H1 (cell line): ENCODE data around the gene ZNF768. TPM values are rescaled to one million over a fixed set of nuclear protein-coding genes. Genes with fewer than 3 reads are reported as not detected.

Source experiments
- CTCF ChIA-PET: fragments of 300-600 bp; sonication (Branson Sonifier 250); formaldehyde crosslinking; loops from one replicate; lab custom pipeline; 2021; ENCODE audit not compliant: partially characterized antibody; lab: Charles Lee
- POLR2A ChIA-PET: fragments of 300-600 bp; sonication (Branson Sonifier 250); formaldehyde crosslinking; loops from one replicate; lab custom pipeline; 2021; ENCODE audit warnings: inconsistent platforms; ENCODE audit not compliant: partially characterized antibody; lab: Charles Lee
- DNase-seq, 2 experiments: peaks; one replicate each; pipeline versions ENCODE4 v3.0.0 to v3.0.0-alpha.2; 2010 to 2022; ENCODE audit warnings: low spot score in 2 of 2, low read depth in 1 of 2, mixed read lengths in 1 of 2
- FAIRE-seq: peaks from 2 replicates; lab custom pipeline; 2011; peaks lifted over from hg19 to GRCh38; lab: Jason Lieb, UNC
- H2AFZ ChIP-seq: 2 replicates; pipeline ENCODE4 v1.8.1; 2012; ENCODE audit warnings: low read length, inconsistent platforms
- H2AK5ac ChIP-seq: 2 replicates; pipeline ENCODE4 v1.6.1; 2013; ENCODE audit warnings: low read depth, low read length
- H2BK120ac ChIP-seq: replicated peaks from 2 replicates; pipeline ENCODE3; 2013; ENCODE audit warnings: low read depth, low read length, inconsistent platforms
- H2BK12ac ChIP-seq: 2 replicates; pipeline ENCODE4 v1.6.1; 2013; ENCODE audit warnings: low read depth, low read length
- H2BK15ac ChIP-seq: 2 replicates; pipeline ENCODE4 v1.6.1; 2013; ENCODE audit warnings: low read length
- H2BK20ac ChIP-seq: 2 replicates; pipeline ENCODE4 v1.6.1; 2013; ENCODE audit warnings: low read length
- H2BK5ac ChIP-seq: 2 replicates; pipeline ENCODE4 v1.6.1; 2013; ENCODE audit warnings: low read depth, low read length
- H3K14ac ChIP-seq: 2 replicates; pipeline ENCODE4 v1.6.1; 2013; ENCODE audit warnings: inconsistent platforms; ENCODE audit not compliant: insufficient read length
- H3K18ac ChIP-seq: 2 replicates; pipeline ENCODE4 v1.6.1; 2013; ENCODE audit warnings: low read length; ENCODE audit errors: extremely low read depth
- H3K23ac ChIP-seq: 2 replicates; pipeline ENCODE4 v1.6.1; 2013; ENCODE audit warnings: inconsistent platforms; ENCODE audit not compliant: insufficient read length
- H3K23me2 ChIP-seq: 2 replicates; pipeline ENCODE4 v1.6.1; 2013; ENCODE audit warnings: low read depth, low read length
- H3K27ac ChIP-seq: 2 replicates; pipeline ENCODE4 v1.6.1; 2011; ENCODE audit warnings: low read depth, low read length, inconsistent platforms
- H3K27me3 ChIP-seq, 4 experiments: replicated peaks in 1 of 4; 1 replicate in 1 of 4; 2 replicates in 3 of 4; pipeline versions ENCODE4 v1.6.1 to v1.8.1; 2011 to 2013; ENCODE audit warnings: low read length in 3 of 4, mild to moderate bottlenecking in 3 of 4, inconsistent platforms in 2 of 4, mixed read lengths in 2 of 4, moderate library complexity in 1 of 4; ENCODE audit not compliant: control insufficient read depth in 3 of 4, insufficient read depth in 3 of 4; ENCODE audit errors: extremely low read depth in 1 of 4
- H3K36me3 ChIP-seq, 4 experiments: 2 replicates each; pipeline versions ENCODE4 v1.6.1 to v1.8.1; 2011 to 2013; ENCODE audit warnings: mild to moderate bottlenecking in 4 of 4, low read length in 3 of 4, moderate library complexity in 2 of 4, control low read depth in 1 of 4, inconsistent platforms in 1 of 4; ENCODE audit not compliant: insufficient read depth in 4 of 4, control insufficient read depth in 2 of 4
- H3K4ac ChIP-seq: replicated peaks from 2 replicates; pipeline ENCODE3; 2013; ENCODE audit warnings: low read length, low read depth, mixed read lengths, inconsistent platforms; ENCODE audit not compliant: insufficient read length
- H3K4me1 ChIP-seq, 4 experiments: replicated peaks in 1 of 4; 1 replicate in 1 of 4; 2 replicates in 3 of 4; pipeline versions ENCODE4 v1.6.1 to v1.8.1; 2011 to 2013; ENCODE audit warnings: low read length in 3 of 4, inconsistent platforms in 2 of 4, mixed read lengths in 1 of 4; ENCODE audit not compliant: insufficient read depth in 4 of 4, control insufficient read depth in 3 of 4
- H3K4me2 ChIP-seq, 2 experiments: 2 replicates each; pipeline versions ENCODE4 v1.6.1 to v1.8.1; 2011 to 2013; ENCODE audit warnings: low read depth in 2 of 2, low read length in 2 of 2, control low read depth in 1 of 2, inconsistent platforms in 1 of 2, mild to moderate bottlenecking in 1 of 2; ENCODE audit not compliant: insufficient read depth in 1 of 2
- H3K4me3 ChIP-seq, 4 experiments: fragments of 200-600, 300-600 bp in 1 of 4; sonication (generic), shearing (Covaris generic), sonication (Bioruptor Twin) in 1 of 4; 2 replicates each; pipeline versions ENCODE4 v1.5.1 to v1.8.1; 2011 to 2016; ENCODE audit warnings: low read length in 4 of 4, low read depth in 3 of 4, control low read depth in 2 of 4, inconsistent platforms in 2 of 4, mild to moderate bottlenecking in 2 of 4, mixed read lengths in 1 of 4, moderate library complexity in 1 of 4; ENCODE audit not compliant: insufficient read depth in 2 of 4; ENCODE audit errors: extremely low read depth in 1 of 4
- H3K56ac ChIP-seq: replicated peaks from 2 replicates; pipeline ENCODE3; 2013; ENCODE audit warnings: low read depth, mild to moderate bottlenecking, mixed read lengths, low read length, inconsistent platforms; ENCODE audit not compliant: insufficient read length
- H3K79me1 ChIP-seq: 2 replicates; pipeline ENCODE4 v1.6.1; 2013; ENCODE audit warnings: low read depth, low read length, control low read depth
- H3K79me2 ChIP-seq, 2 experiments: 2 replicates each; pipeline versions ENCODE4 v1.6.1 to v1.8.1; 2012 to 2013; ENCODE audit warnings: low read length in 2 of 2, mild to moderate bottlenecking in 2 of 2, inconsistent platforms in 1 of 2; ENCODE audit not compliant: insufficient read depth in 2 of 2, control insufficient read depth in 1 of 2
- H3K9ac ChIP-seq, 4 experiments: replicated peaks in 1 of 4; 1 replicate in 1 of 4; 2 replicates in 3 of 4; pipeline versions ENCODE4 v1.6.1 to v1.8.1; 2011 to 2013; ENCODE audit warnings: low read depth in 3 of 4, low read length in 3 of 4, control low read depth in 2 of 4, mild to moderate bottlenecking in 2 of 4, moderate library complexity in 2 of 4, inconsistent platforms in 1 of 4; ENCODE audit errors: extremely low read depth in 1 of 4
- H3K9me3 ChIP-seq, 2 experiments: 2 replicates each; pipeline versions ENCODE4 v1.6.1 to v1.8.1; 2012 to 2013; ENCODE audit warnings: mild to moderate bottlenecking in 2 of 2, moderate library complexity in 2 of 2, control low read depth in 1 of 2, inconsistent platforms in 1 of 2, low read depth in 1 of 2, low read length in 1 of 2, mixed read lengths in 1 of 2; ENCODE audit not compliant: insufficient read depth in 2 of 2
- H4K20me1 ChIP-seq, 2 experiments: replicated peaks in 1 of 2; 2 replicates each; pipeline versions ENCODE3 to v1.8.1; 2011 to 2013; ENCODE audit warnings: inconsistent platforms in 2 of 2, low read length in 2 of 2, mild to moderate bottlenecking in 1 of 2; ENCODE audit not compliant: insufficient read depth in 2 of 2, control insufficient read depth in 1 of 2
- H4K5ac ChIP-seq: 2 replicates; pipeline ENCODE4 v1.6.1; 2013; ENCODE audit warnings: low read length, low read depth, mixed read lengths, inconsistent platforms; ENCODE audit not compliant: insufficient read length
- H4K8ac ChIP-seq: 2 replicates; pipeline ENCODE4 v1.8.0; 2013; ENCODE audit warnings: mild to moderate bottlenecking, moderate library complexity, low read length, inconsistent platforms; ENCODE audit not compliant: insufficient read depth; ENCODE audit errors: extremely low read depth
- H4K91ac ChIP-seq: replicated peaks from 2 replicates; pipeline ENCODE3; 2013; ENCODE audit warnings: low read length, mixed read lengths, inconsistent platforms; ENCODE audit not compliant: insufficient read length
- EP300 ChIP-seq, 2 experiments: IDR thresholded peaks; 1 replicate in 1 of 2; 2 replicates in 1 of 2; pipeline ENCODE4 v1.6.1; 2011 to 2012; ENCODE audit warnings: low read depth in 2 of 2, low read length in 2 of 2, mild to moderate bottlenecking in 2 of 2, borderline replicate concordance in 1 of 2, inconsistent platforms in 1 of 2, moderate library complexity in 1 of 2
- WGBS, 2 experiments: shearing (Covaris generic) in 1 of 2; methylation state at CpG; one replicate each; pipeline versions ENCODE4 v1.1.6 to v1.1.7; 2013 to 2015; ENCODE audit warnings: low lambda C conversion rate in 2 of 2, mixed read lengths in 2 of 2, inconsistent platforms in 1 of 2, low coverage in 1 of 2, missing lambda C conversion rate in 1 of 2; ENCODE audit not compliant: insufficient replicate concordance in 2 of 2, insufficient coverage in 1 of 2, insufficient read length in 1 of 2; ENCODE audit errors: extremely low coverage in 1 of 2, missing lambda C conversion rate in 1 of 2; 5-methylcytosine and 5-hydroxymethylcytosine counted together
- polyA plus RNA-seq, 7 experiments: library from polyadenylated mRNA; depleted of rRNA in 3 of 7; stranded (reverse) in 5 of 7; unstranded in 2 of 7; fragments of >200 nt in 5 of 7; fragments of 200-250 nt in 2 of 7; gene quantifications; 1 replicate in 5 of 7; 2 replicates in 1 of 7; 4 replicates in 1 of 7; pipeline versions ENCODE4 v1.2.1 to v1.2.3, GENCODE V29; 2011 to 2013; ENCODE audit warnings: missing spikeins in 2 of 7, mixed read lengths in 2 of 7
- total RNA-seq: library from RNA; stranded (reverse); fragmentation: NEBNext Ultra II Directional; extraction: Animal tissue kit (Norgen Biotek cat#: 25700); gene quantifications from 2 replicates; pipeline ENCODE4 v1.2.1, GENCODE V29; 2021

ZNF768 gene
- total and polyA plus RNA-seq, 2 of the 8 experiments (the other 6 are each of a cell fraction or from before 2014, with no cell fraction given): 36.1 to 47.7 TPM

- H4K5ac ChIP-seq: no peak overlapping the region
- no peaks in the 10 kb centered on the region; a peak in 1 of 4 replicates for H3K9me3 ChIP-seq
- no peak overlapping the region for H2BK15ac ChIP-seq
- H4K8ac ChIP-seq: no peak overlapping the region
- H3K18ac ChIP-seq: no peak overlapping the region
- H3K4me3 ChIP-seq: no peak overlapping the region
- no peaks in the 10 kb centered on the region for H4K20me1 ChIP-seq
- no peak overlapping the region for H3K4me2 ChIP-seq
- H3K79me2 ChIP-seq: no peaks in the 10 kb centered on the region
- no peaks in the 10 kb centered on the region for H3K4me1 ChIP-seq
- no peak overlapping the region for H4K91ac ChIP-seq
- no peaks in the 10 kb centered on the region for H3K23me2 ChIP-seq
- H3K79me1 ChIP-seq: no peaks in the 10 kb centered on the region
- H3K14ac ChIP-seq: no peak overlapping the region
- H3K27ac ChIP-seq: no peak overlapping the region
- WGBS, 2 experiments: 92% methylated on average over 12 of the region's 12 CpGs; no CpG with 5 or more reads in 1 of the 2 experiments
- no peak overlapping the region for H3K56ac ChIP-seq
- POLR2A ChIA-PET: no interaction called here
- CTCF ChIA-PET: interaction anchor here (1.0 to 3.0 kb wide), 4 partner anchors 12 to 36 kb away, joined by 3 to 15 read pairs (median 6); no protein-coding TSS in a partner anchor
- H2AK5ac ChIP-seq: no peak overlapping the region
- H2BK20ac ChIP-seq: no peak overlapping the region
- no peak overlapping the region for H2BK12ac ChIP-seq
- DNase-seq: no peak
- no peaks in the 10 kb centered on the region for H3K36me3 ChIP-seq
- no peak overlapping the region for H3K23ac ChIP-seq
- no peak for TF ChIP-seq EP300 (IDR thresholded peaks at IDR 0.05; ENCODE audit: borderline replicate concordance in 1 of 2, low read depth in 2 of 2, low read length in 2 of 2)
- no peak overlapping the region for H3K9ac ChIP-seq
- H3K27me3 ChIP-seq: peaks cover 0 to 2% (median 0%) of the 10 kb centered on the region in 4 experiments; a peak in 1 of 7 replicates
- H2BK120ac ChIP-seq: no peak overlapping the region
- FAIRE-seq: no peak
- no peak overlapping the region; the same call in 1 of the 2 replicates for H2AFZ ChIP-seq
- H2BK5ac ChIP-seq: no peak overlapping the region
- H3K4ac ChIP-seq: no peak overlapping the region
Observed at GRCh38 chr16:30478766-30479478, 47.4 kb downstream of the ZNF768 start.
